H1 (cell line): ENCODE measurements around the gene CEL. TPM values are rescaled to one million over a fixed set of nuclear protein-coding genes. Genes with fewer than 3 reads are reported as not detected.

Experiments
- CTCF ChIA-PET: fragments of 300-600 bp; sonication (Branson Sonifier 250); formaldehyde crosslinking; loops from one replicate; lab custom pipeline; 2021; ENCODE audit not compliant: partially characterized antibody; lab: Charles Lee
- POLR2A ChIA-PET: fragments of 300-600 bp; sonication (Branson Sonifier 250); formaldehyde crosslinking; loops from one replicate; lab custom pipeline; 2021; ENCODE audit warnings: inconsistent platforms; ENCODE audit not compliant: partially characterized antibody; lab: Charles Lee
- DNase-seq, 2 experiments: peaks; one replicate each; pipeline versions ENCODE4 v3.0.0 to v3.0.0-alpha.2; 2010 to 2022; ENCODE audit warnings: low spot score in 2 of 2, low read depth in 1 of 2, mixed read lengths in 1 of 2
- FAIRE-seq: peaks from 2 replicates; lab custom pipeline; 2011; peaks lifted over from hg19 to GRCh38; lab: Jason Lieb, UNC
- H2AFZ ChIP-seq: 2 replicates; pipeline ENCODE4 v1.8.1; 2012; ENCODE audit warnings: low read length, inconsistent platforms
- H2AK5ac ChIP-seq: 2 replicates; pipeline ENCODE4 v1.6.1; 2013; ENCODE audit warnings: low read depth, low read length
- H2BK120ac ChIP-seq: replicated peaks from 2 replicates; pipeline ENCODE3; 2013; ENCODE audit warnings: low read depth, low read length, inconsistent platforms
- H2BK12ac ChIP-seq: 2 replicates; pipeline ENCODE4 v1.6.1; 2013; ENCODE audit warnings: low read depth, low read length
- H2BK15ac ChIP-seq: 2 replicates; pipeline ENCODE4 v1.6.1; 2013; ENCODE audit warnings: low read length
- H2BK20ac ChIP-seq: 2 replicates; pipeline ENCODE4 v1.6.1; 2013; ENCODE audit warnings: low read length
- H2BK5ac ChIP-seq: 2 replicates; pipeline ENCODE4 v1.6.1; 2013; ENCODE audit warnings: low read depth, low read length
- H3K14ac ChIP-seq: 2 replicates; pipeline ENCODE4 v1.6.1; 2013; ENCODE audit warnings: inconsistent platforms; ENCODE audit not compliant: insufficient read length
- H3K18ac ChIP-seq: 2 replicates; pipeline ENCODE4 v1.6.1; 2013; ENCODE audit warnings: low read length; ENCODE audit errors: extremely low read depth
- H3K23ac ChIP-seq: 2 replicates; pipeline ENCODE4 v1.6.1; 2013; ENCODE audit warnings: inconsistent platforms; ENCODE audit not compliant: insufficient read length
- H3K23me2 ChIP-seq: 2 replicates; pipeline ENCODE4 v1.6.1; 2013; ENCODE audit warnings: low read depth, low read length
- H3K27ac ChIP-seq: 2 replicates; pipeline ENCODE4 v1.6.1; 2011; ENCODE audit warnings: low read depth, low read length, inconsistent platforms
- H3K27me3 ChIP-seq, 4 experiments: replicated peaks in 1 of 4; 1 replicate in 1 of 4; 2 replicates in 3 of 4; pipeline versions ENCODE4 v1.6.1 to v1.8.1; 2011 to 2013; ENCODE audit warnings: low read length in 3 of 4, mild to moderate bottlenecking in 3 of 4, inconsistent platforms in 2 of 4, mixed read lengths in 2 of 4, moderate library complexity in 1 of 4; ENCODE audit not compliant: control insufficient read depth in 3 of 4, insufficient read depth in 3 of 4; ENCODE audit errors: extremely low read depth in 1 of 4
- H3K36me3 ChIP-seq, 4 experiments: 2 replicates each; pipeline versions ENCODE4 v1.6.1 to v1.8.1; 2011 to 2013; ENCODE audit warnings: mild to moderate bottlenecking in 4 of 4, low read length in 3 of 4, moderate library complexity in 2 of 4, control low read depth in 1 of 4, inconsistent platforms in 1 of 4; ENCODE audit not compliant: insufficient read depth in 4 of 4, control insufficient read depth in 2 of 4
- H3K4ac ChIP-seq: replicated peaks from 2 replicates; pipeline ENCODE3; 2013; ENCODE audit warnings: low read length, low read depth, mixed read lengths, inconsistent platforms; ENCODE audit not compliant: insufficient read length
- H3K4me1 ChIP-seq, 4 experiments: replicated peaks in 1 of 4; 1 replicate in 1 of 4; 2 replicates in 3 of 4; pipeline versions ENCODE4 v1.6.1 to v1.8.1; 2011 to 2013; ENCODE audit warnings: low read length in 3 of 4, inconsistent platforms in 2 of 4, mixed read lengths in 1 of 4; ENCODE audit not compliant: insufficient read depth in 4 of 4, control insufficient read depth in 3 of 4
- H3K4me2 ChIP-seq, 2 experiments: 2 replicates each; pipeline versions ENCODE4 v1.6.1 to v1.8.1; 2011 to 2013; ENCODE audit warnings: low read depth in 2 of 2, low read length in 2 of 2, control low read depth in 1 of 2, inconsistent platforms in 1 of 2, mild to moderate bottlenecking in 1 of 2; ENCODE audit not compliant: insufficient read depth in 1 of 2
- H3K4me3 ChIP-seq, 4 experiments: fragments of 200-600, 300-600 bp in 1 of 4; sonication (generic), shearing (Covaris generic), sonication (Bioruptor Twin) in 1 of 4; 2 replicates each; pipeline versions ENCODE4 v1.5.1 to v1.8.1; 2011 to 2016; ENCODE audit warnings: low read length in 4 of 4, low read depth in 3 of 4, control low read depth in 2 of 4, inconsistent platforms in 2 of 4, mild to moderate bottlenecking in 2 of 4, mixed read lengths in 1 of 4, moderate library complexity in 1 of 4; ENCODE audit not compliant: insufficient read depth in 2 of 4; ENCODE audit errors: extremely low read depth in 1 of 4
- H3K56ac ChIP-seq: replicated peaks from 2 replicates; pipeline ENCODE3; 2013; ENCODE audit warnings: low read depth, mild to moderate bottlenecking, mixed read lengths, low read length, inconsistent platforms; ENCODE audit not compliant: insufficient read length
- H3K79me1 ChIP-seq: 2 replicates; pipeline ENCODE4 v1.6.1; 2013; ENCODE audit warnings: low read depth, low read length, control low read depth
- H3K79me2 ChIP-seq, 2 experiments: 2 replicates each; pipeline versions ENCODE4 v1.6.1 to v1.8.1; 2012 to 2013; ENCODE audit warnings: low read length in 2 of 2, mild to moderate bottlenecking in 2 of 2, inconsistent platforms in 1 of 2; ENCODE audit not compliant: insufficient read depth in 2 of 2, control insufficient read depth in 1 of 2
- H3K9ac ChIP-seq, 4 experiments: replicated peaks in 1 of 4; 1 replicate in 1 of 4; 2 replicates in 3 of 4; pipeline versions ENCODE4 v1.6.1 to v1.8.1; 2011 to 2013; ENCODE audit warnings: low read depth in 3 of 4, low read length in 3 of 4, control low read depth in 2 of 4, mild to moderate bottlenecking in 2 of 4, moderate library complexity in 2 of 4, inconsistent platforms in 1 of 4; ENCODE audit errors: extremely low read depth in 1 of 4
- H3K9me3 ChIP-seq, 2 experiments: 2 replicates each; pipeline versions ENCODE4 v1.6.1 to v1.8.1; 2012 to 2013; ENCODE audit warnings: mild to moderate bottlenecking in 2 of 2, moderate library complexity in 2 of 2, control low read depth in 1 of 2, inconsistent platforms in 1 of 2, low read depth in 1 of 2, low read length in 1 of 2, mixed read lengths in 1 of 2; ENCODE audit not compliant: insufficient read depth in 2 of 2
- H4K20me1 ChIP-seq, 2 experiments: replicated peaks in 1 of 2; 2 replicates each; pipeline versions ENCODE3 to v1.8.1; 2011 to 2013; ENCODE audit warnings: inconsistent platforms in 2 of 2, low read length in 2 of 2, mild to moderate bottlenecking in 1 of 2; ENCODE audit not compliant: insufficient read depth in 2 of 2, control insufficient read depth in 1 of 2
- H4K5ac ChIP-seq: 2 replicates; pipeline ENCODE4 v1.6.1; 2013; ENCODE audit warnings: low read length, low read depth, mixed read lengths, inconsistent platforms; ENCODE audit not compliant: insufficient read length
- H4K8ac ChIP-seq: 2 replicates; pipeline ENCODE4 v1.8.0; 2013; ENCODE audit warnings: mild to moderate bottlenecking, moderate library complexity, low read length, inconsistent platforms; ENCODE audit not compliant: insufficient read depth; ENCODE audit errors: extremely low read depth
- H4K91ac ChIP-seq: replicated peaks from 2 replicates; pipeline ENCODE3; 2013; ENCODE audit warnings: low read length, mixed read lengths, inconsistent platforms; ENCODE audit not compliant: insufficient read length
- BACH1 ChIP-seq: IDR thresholded peaks from 2 replicates; pipeline ENCODE4 v1.6.1; 2012; ENCODE audit warnings: low read length, improper control_type of control experiment
- CBX8 ChIP-seq: fragments of 300-800, 300-1000 bp; sonication (generic); IDR thresholded peaks from 2 replicates; pipeline ENCODE4 v1.7.1; 2016; ENCODE audit warnings: low read depth, low read length, borderline replicate concordance
- CHD2 ChIP-seq: IDR thresholded peaks from 2 replicates; pipeline ENCODE4 v1.6.1; 2012; ENCODE audit warnings: low read length, improper control_type of control experiment
- CREB1 ChIP-seq: IDR thresholded peaks from 2 replicates; pipeline ENCODE4 v1.6.1; 2012; ENCODE audit warnings: inconsistent platforms
- KDM1A ChIP-seq: fragments of 200-600, 300-600 bp; sonication (generic); IDR thresholded peaks from 2 replicates; pipeline ENCODE4 v1.7.1; 2016; ENCODE audit warnings: mild to moderate bottlenecking, low read length, borderline replicate concordance
- NRF1 ChIP-seq: IDR thresholded peaks from 2 replicates; pipeline ENCODE4 v1.6.1; 2011; ENCODE audit warnings: mild to moderate bottlenecking, low read depth, low read length, improper control_type of control experiment
- POLR2A ChIP-seq, 2 experiments: IDR thresholded peaks; 1 replicate in 1 of 2; 2 replicates in 1 of 2; pipeline ENCODE4 v1.6.1; 2011; ENCODE audit warnings: low read depth in 2 of 2, low read length in 2 of 2, mild to moderate bottlenecking in 2 of 2; ENCODE audit errors: control extremely low read depth in 1 of 2
- POLR2AphosphoS5 ChIP-seq: IDR thresholded peaks from 2 replicates; pipeline ENCODE4 v1.6.1; 2011; ENCODE audit warnings: low read depth, low read length
- RFX5 ChIP-seq: IDR thresholded peaks from 2 replicates; pipeline ENCODE4 v1.6.1; 2011; ENCODE audit warnings: low read depth, low read length, improper control_type of control experiment, borderline replicate concordance
- RNF2 ChIP-seq: fragments of 200-900, 300-1000 bp; sonication (generic); IDR thresholded peaks from 2 replicates; pipeline ENCODE4 v1.7.1; 2016; ENCODE audit warnings: borderline replicate concordance, low read depth, mild to moderate bottlenecking, antibody characterized with exemption, low read length; ENCODE audit not compliant: poor library complexity, severe bottlenecking; ENCODE audit errors: missing control alignments
- USF2 ChIP-seq: IDR thresholded peaks from 2 replicates; pipeline ENCODE4 v1.6.1; 2011; ENCODE audit warnings: low read length, improper control_type of control experiment
- WGBS, 2 experiments: shearing (Covaris generic) in 1 of 2; methylation state at CpG; one replicate each; pipeline versions ENCODE4 v1.1.6 to v1.1.7; 2013 to 2015; ENCODE audit warnings: low lambda C conversion rate in 2 of 2, mixed read lengths in 2 of 2, inconsistent platforms in 1 of 2, low coverage in 1 of 2, missing lambda C conversion rate in 1 of 2; ENCODE audit not compliant: insufficient replicate concordance in 2 of 2, insufficient coverage in 1 of 2, insufficient read length in 1 of 2; ENCODE audit errors: extremely low coverage in 1 of 2, missing lambda C conversion rate in 1 of 2; 5-methylcytosine and 5-hydroxymethylcytosine counted together
- polyA plus RNA-seq, 7 experiments: library from polyadenylated mRNA; depleted of rRNA in 3 of 7; stranded (reverse) in 5 of 7; unstranded in 2 of 7; fragments of >200 nt in 5 of 7; fragments of 200-250 nt in 2 of 7; gene quantifications; 1 replicate in 5 of 7; 2 replicates in 1 of 7; 4 replicates in 1 of 7; pipeline versions ENCODE4 v1.2.1 to v1.2.3, GENCODE V29; 2011 to 2013; ENCODE audit warnings: missing spikeins in 2 of 7, mixed read lengths in 2 of 7
- total RNA-seq: library from RNA; stranded (reverse); fragmentation: NEBNext Ultra II Directional; extraction: Animal tissue kit (Norgen Biotek cat#: 25700); gene quantifications from 2 replicates; pipeline ENCODE4 v1.2.1, GENCODE V29; 2021

Gene CEL
- total and polyA plus RNA-seq, 2 of the 8 experiments (the other 6 are each of a cell fraction or from before 2014, with no cell fraction given): 1.8 to 3.4 TPM

- WGBS, 2 experiments: 90% methylated on average over 30 of the region's 30 CpGs; no CpG with 5 or more reads in 1 of the 2 experiments
- no peak for TF ChIP-seq RFX5
- TF ChIP-seq POLR2AphosphoS5: no peak
- no peak for TF ChIP-seq CBX8
- no peak for TF ChIP-seq POLR2A (IDR thresholded peaks at IDR 0.05; ENCODE audit: control extremely low read depth in 1 of 2, low read depth in 2 of 2, low read length in 2 of 2)
- no peak for TF ChIP-seq NRF1
- TF ChIP-seq CREB1: no peak
- no peak for TF ChIP-seq BACH1
- no peak for TF ChIP-seq USF2
- TF ChIP-seq CHD2: no peak
- no peak for TF ChIP-seq KDM1A
- no peak for TF ChIP-seq RNF2
Measured at GRCh38 chr9:133064241-133065069, 2.7 kb downstream of the CEL start.

More at GRCh38 chr9:133064241-133065069, 2.7 kb downstream of the CEL start:
- no peak overlapping the region for H3K18ac ChIP-seq
- H3K36me3 ChIP-seq: no peaks in the 10 kb centered on the region; a peak in 3 of 8 replicates
- H3K56ac ChIP-seq: no peak overlapping the region
- no peak overlapping the region for H3K4me3 ChIP-seq
- H4K91ac ChIP-seq: no peak overlapping the region
- no peaks in the 10 kb centered on the region for H3K9me3 ChIP-seq
- peaks cover 0 to 1% of the 10 kb centered on the region in 2 experiments for H4K20me1 ChIP-seq
- no peak overlapping the region for H2BK120ac ChIP-seq
- H3K14ac ChIP-seq: no peak overlapping the region
- 0 out of 2 replicates have a peak overlapping the region, but pooled peaks have one; percentile 39 for H2BK12ac ChIP-seq
- no peak overlapping the region for H2AFZ ChIP-seq
- FAIRE-seq: no peak
- no peak overlapping the region for H3K9ac ChIP-seq
- peak overlapping the region; percentile 68; the same call in 1 of the 2 replicates for H4K8ac ChIP-seq
- no peak overlapping the region for H2BK15ac ChIP-seq
- H2BK20ac ChIP-seq: no peak overlapping the region
- no peak overlapping the region for H3K23ac ChIP-seq
- no peak overlapping the region for H3K27ac ChIP-seq
- CTCF ChIA-PET: interaction anchor here (0.7 to 1.5 kb wide), 7 partner anchors 10 to 310 kb away, joined by 3 to 6 read pairs (median 3); no protein-coding TSS in a partner anchor
- no peak overlapping the region for H2BK5ac ChIP-seq
- H3K79me1 ChIP-seq: no peaks in the 10 kb centered on the region
- no peak overlapping the region for H4K5ac ChIP-seq
- H3K4me2 ChIP-seq: no peak overlapping the region
- POLR2A ChIA-PET: interaction anchor here (0.7 to 1.5 kb wide), 3 partner anchors 10 to 17 kb away, joined by 3 to 5 read pairs (median 3); no protein-coding TSS in a partner anchor
- no peaks in the 10 kb centered on the region for H3K79me2 ChIP-seq
- peaks cover 6 to 15% (median 11%) of the 10 kb centered on the region in 4 experiments for H3K4me1 ChIP-seq
- no peak overlapping the region for H2AK5ac ChIP-seq
- no peaks in the 10 kb centered on the region for H3K27me3 ChIP-seq
- H3K23me2 ChIP-seq: no peaks in the 10 kb centered on the region
- DNase-seq: no peak
- H3K4ac ChIP-seq: no peak overlapping the region
